ENCODE measurements around the gene LHX2. TPM values are rescaled to one million over a fixed set of nuclear protein-coding genes. Genes with fewer than 3 reads are reported as not detected.
A peak's percentile ranks its signal among the peaks of the same experiment; 100 is the strongest.

Gene LHX2
- total RNA-seq, 1 experiment from 2014 or later = not detected

GRCh38 chr9:123996731-123997421, 14.7 kb upstream of the LHX2 start:
- no peak overlapping the region for H3K4me3 ChIP-seq (ENCODE audit: low read length)
- H3K27me3 ChIP-seq (ENCODE audit: low read length) = no peaks in the 10 kb centered on the region
- DNase-seq = peak; percentile 49

GRCh38 chr9:123997665-123998277, 13.8 kb upstream of the LHX2 start:
- Histone ChIP-seq H3K79me2 (ENCODE audit: low read length) (no peaks in the 10 kb centered on the region), H3K9me3 (ENCODE audit: low read length) (no peaks in the 10 kb centered on the region), H3K36me3 (ENCODE audit: insufficient read depth, low read length) (no peaks in the 10 kb centered on the region), H3K9me2 (replicated peaks; ENCODE audit: insufficient read depth, low read length) (no peaks in the 10 kb centered on the region), H3K4me1 (ENCODE audit: low read length) (0 out of 2 replicates have a peak, but pooled peaks cover 3% of the 10 kb centered on the region), H2AFZ (ENCODE audit: low read length) (no peak overlapping the region), H3K27me3 (ENCODE audit: low read length) (no peaks in the 10 kb centered on the region), H4K20me1 (ENCODE audit: insufficient read depth, low read depth, low read length) (no peaks in the 10 kb centered on the region; the same call in 1 of the 2 replicates), H3K4me3 (ENCODE audit: low read length) (no peak overlapping the region), H3K27ac (ENCODE audit: low read length) (no peak overlapping the region), H3K9ac (ENCODE audit: low read length) (no peak overlapping the region), H3K4me2 (ENCODE audit: low read depth, low read length, poor library complexity, severe bottlenecking) (no peak overlapping the region)
- DNase-seq = no peak

More at GRCh38 chr9:123996731-123997421, 14.7 kb upstream of the LHX2 start:
- Histone ChIP-seq H3K9me3 (ENCODE audit: low read length) (no peaks in the 10 kb centered on the region), H3K27ac (ENCODE audit: low read length) (no peak overlapping the region), H3K36me3 (ENCODE audit: insufficient read depth, low read length) (no peaks in the 10 kb centered on the region), H3K4me1 (ENCODE audit: low read length) (0 out of 2 replicates have a peak, but pooled peaks cover 3% of the 10 kb centered on the region), H3K4me2 (ENCODE audit: low read depth, low read length, poor library complexity, severe bottlenecking) (no peak overlapping the region), H3K79me2 (ENCODE audit: low read length) (no peaks in the 10 kb centered on the region), H4K20me1 (ENCODE audit: insufficient read depth, low read depth, low read length) (no peaks in the 10 kb centered on the region; the same call in 1 of the 2 replicates), H3K9ac (ENCODE audit: low read length) (no peak overlapping the region), H3K9me2 (replicated peaks; ENCODE audit: insufficient read depth, low read length) (no peaks in the 10 kb centered on the region), H2AFZ (ENCODE audit: low read length) (no peak overlapping the region)

GRCh38 chr9:123998278-123998925, 13.2 kb upstream of the LHX2 start:
- Histone ChIP-seq H3K4me2 (ENCODE audit: low read depth, low read length, poor library complexity, severe bottlenecking) (no peak overlapping the region), H4K20me1 (ENCODE audit: insufficient read depth, low read depth, low read length) (no peaks in the 10 kb centered on the region; the same call in 1 of the 2 replicates), H3K4me1 (ENCODE audit: low read length) (0 out of 2 replicates have a peak, but pooled peaks cover 3% of the 10 kb centered on the region), H3K79me2 (ENCODE audit: low read length) (no peaks in the 10 kb centered on the region), H3K27ac (ENCODE audit: low read length) (no peak overlapping the region), H2AFZ (ENCODE audit: low read length) (no peak overlapping the region), H3K27me3 (ENCODE audit: low read length) (no peaks in the 10 kb centered on the region), H3K36me3 (ENCODE audit: insufficient read depth, low read length) (no peaks in the 10 kb centered on the region), H3K4me3 (ENCODE audit: low read length) (no peak overlapping the region), H3K9me3 (ENCODE audit: low read length) (no peaks in the 10 kb centered on the region), H3K9ac (ENCODE audit: low read length) (no peak overlapping the region), H3K9me2 (replicated peaks; ENCODE audit: insufficient read depth, low read length) (no peaks in the 10 kb centered on the region)
- no peak for DNase-seq

GRCh38 chr9:123998970-123999621, 12.5 kb upstream of the LHX2 start:
- no peaks in the 10 kb centered on the region for H3K27me3 ChIP-seq (ENCODE audit: low read length)
- H3K79me2 ChIP-seq (ENCODE audit: low read length) = no peaks in the 10 kb centered on the region
- no peak overlapping the region; the same call in 1 of the 2 replicates for H2AFZ ChIP-seq (ENCODE audit: low read length)
- no peak for DNase-seq
- no peaks in the 10 kb centered on the region for H3K9me3 ChIP-seq (ENCODE audit: low read length)
- no peak overlapping the region for H3K4me3 ChIP-seq (ENCODE audit: low read length)
- H3K27ac ChIP-seq (ENCODE audit: low read length) = no peak overlapping the region
- no peaks in the 10 kb centered on the region for H3K9me2 ChIP-seq (replicated peaks; ENCODE audit: insufficient read depth, low read length)
- no peaks in the 10 kb centered on the region for H3K36me3 ChIP-seq (ENCODE audit: insufficient read depth, low read length)
- no peak overlapping the region for H3K9ac ChIP-seq (ENCODE audit: low read length)
- H3K4me1 ChIP-seq (ENCODE audit: low read length) = peaks cover 6% of the 10 kb centered on the region; the same call in 1 of the 2 replicates
- no peaks in the 10 kb centered on the region for H4K20me1 ChIP-seq (ENCODE audit: insufficient read depth, low read depth, low read length)
- peak overlapping the region; percentile 35 for H3K4me2 ChIP-seq (ENCODE audit: low read depth, low read length, poor library complexity, severe bottlenecking)

- Histone ChIP-seq H3K36me3 (ENCODE audit: insufficient read depth, low read length) (no peaks in the 10 kb centered on the region), H3K9me2 (replicated peaks; ENCODE audit: insufficient read depth, low read length) (no peaks in the 10 kb centered on the region), H3K27me3 (ENCODE audit: low read length) (no peaks in the 10 kb centered on the region), H3K4me2 (ENCODE audit: low read depth, low read length, poor library complexity, severe bottlenecking) (no peak overlapping the region), H3K9ac (ENCODE audit: low read length) (no peak overlapping the region), H2AFZ (ENCODE audit: low read length) (no peak overlapping the region), H4K20me1 (ENCODE audit: insufficient read depth, low read depth, low read length) (no peaks in the 10 kb centered on the region), H3K4me3 (ENCODE audit: low read length) (no peak overlapping the region), H3K27ac (ENCODE audit: low read length) (no peak overlapping the region), H3K9me3 (ENCODE audit: low read length) (no peaks in the 10 kb centered on the region), H3K79me2 (ENCODE audit: low read length) (no peaks in the 10 kb centered on the region), H3K4me1 (ENCODE audit: low read length) (peaks cover 11% of the 10 kb centered on the region)
- DNase-seq = no peak
Measured at GRCh38 chr9:123999661-124000060, 11.9 kb upstream of the LHX2 start.

DNA sequence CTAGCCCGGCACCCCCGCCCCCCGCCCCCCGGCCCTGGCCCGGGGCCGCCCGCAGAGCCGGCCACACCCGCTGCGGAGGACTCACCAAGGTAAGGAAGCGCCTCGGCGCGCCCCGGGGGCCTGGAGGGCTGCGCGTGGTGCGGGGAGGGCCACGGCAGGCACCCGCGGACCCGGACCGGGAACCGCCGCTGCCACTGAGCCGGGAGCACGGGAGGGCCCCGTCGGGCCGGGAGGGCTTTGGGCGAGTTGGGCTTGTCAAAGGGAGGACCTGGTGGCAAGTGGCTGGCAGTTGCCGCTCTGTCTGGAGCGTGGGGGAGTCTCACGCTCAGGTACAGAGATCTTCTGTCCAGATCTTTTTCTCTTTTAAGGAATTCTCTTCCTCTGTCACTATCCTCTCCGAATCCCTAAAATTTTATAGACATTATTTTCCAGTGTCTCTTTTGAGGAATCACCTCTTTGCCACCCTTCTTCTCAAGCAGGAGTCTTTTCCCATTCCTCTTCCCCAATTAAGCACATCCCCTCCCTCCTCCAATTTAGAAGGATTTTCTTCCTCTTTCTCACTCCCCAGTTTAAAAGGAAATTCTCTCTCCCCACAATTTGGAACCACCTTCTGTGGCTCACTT, 11.3 kb upstream of the LHX2 start:
- no peaks in the 10 kb centered on the region for H3K27me3 ChIP-seq (ENCODE audit: low read length)
- no peaks in the 10 kb centered on the region for H4K20me1 ChIP-seq (ENCODE audit: insufficient read depth, low read depth, low read length)
- no peak overlapping the region for H2AFZ ChIP-seq (ENCODE audit: low read length)
- no peak overlapping the region for H3K9ac ChIP-seq (ENCODE audit: low read length)
- no peak overlapping the region for H3K4me3 ChIP-seq (ENCODE audit: low read length)
- no peak overlapping the region for H3K27ac ChIP-seq (ENCODE audit: low read length)
- no peaks in the 10 kb centered on the region for H3K79me2 ChIP-seq (ENCODE audit: low read length)
- no peak overlapping the region for H3K4me2 ChIP-seq (ENCODE audit: low read depth, low read length, poor library complexity, severe bottlenecking)
- H3K9me3 ChIP-seq (ENCODE audit: low read length) = no peaks in the 10 kb centered on the region
- no peak for DNase-seq
- H3K9me2 ChIP-seq (replicated peaks; ENCODE audit: insufficient read depth, low read length) = no peaks in the 10 kb centered on the region
- H3K36me3 ChIP-seq (ENCODE audit: insufficient read depth, low read length) = no peaks in the 10 kb centered on the region
- H3K4me1 ChIP-seq (ENCODE audit: low read length) = peaks cover 15% of the 10 kb centered on the region

- Histone ChIP-seq H4K20me1 (ENCODE audit: insufficient read depth, low read depth, low read length) (no peaks in the 10 kb centered on the region), H3K4me2 (ENCODE audit: low read depth, low read length, poor library complexity, severe bottlenecking) (no peak overlapping the region), H3K9me3 (ENCODE audit: low read length) (no peaks in the 10 kb centered on the region), H3K79me2 (ENCODE audit: low read length) (no peaks in the 10 kb centered on the region), H3K9ac (ENCODE audit: low read length) (no peak overlapping the region), H3K27me3 (ENCODE audit: low read length) (no peaks in the 10 kb centered on the region), H3K9me2 (replicated peaks; ENCODE audit: insufficient read depth, low read length) (no peaks in the 10 kb centered on the region), H3K36me3 (ENCODE audit: insufficient read depth, low read length) (no peaks in the 10 kb centered on the region), H3K27ac (ENCODE audit: low read length) (no peak overlapping the region), H3K4me1 (ENCODE audit: low read length) (peaks cover 15% of the 10 kb centered on the region), H3K4me3 (ENCODE audit: low read length) (no peak overlapping the region), H2AFZ (ENCODE audit: low read length) (no peak overlapping the region)
- no peak for DNase-seq
Measured at GRCh38 chr9:124000784-124001457, 10.6 kb upstream of the LHX2 start.
